Measurements from ENCODE around the gene FFAR2.

DNA sequence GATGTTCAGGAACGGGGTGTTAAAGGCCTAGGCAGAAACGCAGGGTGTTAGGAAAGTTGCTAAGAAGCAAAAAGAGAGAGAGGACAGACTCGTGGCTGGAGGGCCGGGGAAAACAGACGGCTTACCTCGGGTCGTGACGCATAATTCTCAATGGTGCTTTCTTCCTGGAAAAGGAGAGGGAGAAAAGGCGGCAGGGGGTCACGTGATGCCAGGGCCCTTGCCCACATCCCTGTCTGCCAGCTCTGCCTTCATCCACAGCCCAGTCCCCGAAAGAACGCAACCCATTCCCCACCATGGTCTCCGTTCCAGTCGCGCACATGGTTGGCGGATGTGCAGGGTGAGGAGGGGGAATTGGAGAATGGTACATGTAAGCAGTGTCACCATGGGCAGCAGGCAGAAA, 40.6 kb downstream of the FFAR2 start:
- TF ChIP-seq POLR2A (IDR thresholded peaks at IDR 0.05) (no peak), CTCF (IDR thresholded peaks at IDR 0.05) (no peak)
